G401.6 (cell line): ENCODE measurements around the gene TOP3A.
"Not testable (repeated sequence)": the region's sequence is repeated elsewhere in the genome, so short reads cannot be mapped to it uniquely, and the experiment has no call there.

Source experiments
- FAIRE-seq: peaks from 2 replicates; lab custom pipeline; 2012; peaks lifted over from hg19 to GRCh38; lab: Jason Lieb, UNC

The TOP3A gene, protein sequence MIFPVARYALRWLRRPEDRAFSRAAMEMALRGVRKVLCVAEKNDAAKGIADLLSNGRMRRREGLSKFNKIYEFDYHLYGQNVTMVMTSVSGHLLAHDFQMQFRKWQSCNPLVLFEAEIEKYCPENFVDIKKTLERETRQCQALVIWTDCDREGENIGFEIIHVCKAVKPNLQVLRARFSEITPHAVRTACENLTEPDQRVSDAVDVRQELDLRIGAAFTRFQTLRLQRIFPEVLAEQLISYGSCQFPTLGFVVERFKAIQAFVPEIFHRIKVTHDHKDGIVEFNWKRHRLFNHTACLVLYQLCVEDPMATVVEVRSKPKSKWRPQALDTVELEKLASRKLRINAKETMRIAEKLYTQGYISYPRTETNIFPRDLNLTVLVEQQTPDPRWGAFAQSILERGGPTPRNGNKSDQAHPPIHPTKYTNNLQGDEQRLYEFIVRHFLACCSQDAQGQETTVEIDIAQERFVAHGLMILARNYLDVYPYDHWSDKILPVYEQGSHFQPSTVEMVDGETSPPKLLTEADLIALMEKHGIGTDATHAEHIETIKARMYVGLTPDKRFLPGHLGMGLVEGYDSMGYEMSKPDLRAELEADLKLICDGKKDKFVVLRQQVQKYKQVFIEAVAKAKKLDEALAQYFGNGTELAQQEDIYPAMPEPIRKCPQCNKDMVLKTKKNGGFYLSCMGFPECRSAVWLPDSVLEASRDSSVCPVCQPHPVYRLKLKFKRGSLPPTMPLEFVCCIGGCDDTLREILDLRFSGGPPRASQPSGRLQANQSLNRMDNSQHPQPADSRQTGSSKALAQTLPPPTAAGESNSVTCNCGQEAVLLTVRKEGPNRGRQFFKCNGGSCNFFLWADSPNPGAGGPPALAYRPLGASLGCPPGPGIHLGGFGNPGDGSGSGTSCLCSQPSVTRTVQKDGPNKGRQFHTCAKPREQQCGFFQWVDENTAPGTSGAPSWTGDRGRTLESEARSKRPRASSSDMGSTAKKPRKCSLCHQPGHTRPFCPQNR

DNA sequence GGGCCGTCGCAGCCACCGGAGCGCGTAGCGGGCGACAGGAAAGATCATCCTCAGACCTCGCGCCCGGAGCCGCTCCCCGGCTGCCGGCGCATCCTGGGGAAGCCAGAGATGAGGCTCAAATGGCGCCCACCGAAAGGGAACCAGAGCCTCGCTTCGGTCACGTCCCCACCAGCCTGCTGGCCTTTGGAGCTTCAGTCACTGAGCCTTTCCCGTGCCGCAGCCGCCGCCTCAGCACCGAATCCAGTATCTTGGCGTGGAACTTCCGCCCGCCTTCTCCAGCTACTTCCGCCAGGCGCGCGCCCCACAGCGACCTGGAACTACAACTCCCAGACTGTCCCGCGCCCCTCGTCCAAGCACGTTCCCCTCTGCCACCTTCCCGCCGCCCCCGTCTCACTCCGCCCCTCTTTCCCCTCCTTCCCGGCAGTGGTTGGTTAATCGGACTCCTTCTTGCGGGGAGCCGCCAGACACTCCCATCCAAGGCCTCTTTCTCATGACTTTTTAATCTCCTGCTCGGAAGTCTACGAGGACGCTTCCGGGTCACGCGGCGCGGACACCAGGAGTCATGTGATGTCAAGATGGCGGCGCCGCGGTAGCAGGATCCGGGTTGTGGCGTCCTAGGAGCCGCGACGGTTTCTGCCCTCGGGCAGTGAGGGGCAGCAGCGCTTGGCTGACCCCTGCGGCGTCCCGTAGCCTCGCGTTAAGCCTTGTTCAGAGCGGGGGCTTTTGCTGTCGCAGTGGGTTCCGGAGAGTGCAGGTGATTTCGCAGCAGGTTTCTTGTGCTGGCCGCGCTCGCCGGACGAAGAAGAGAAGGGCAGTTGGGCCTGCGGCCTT is at the start of gene TOP3A, which contains the start of gene SMCR8:
TSS of gene TOP3A (minus strand) at position 264 of the 831 bp plus-strand sequence. CDS start at position 48, 216 bp downstream.
TSS of gene SMCR8 (plus strand) at position 563 of the 831 bp plus-strand sequence. CDS start 497 bp downstream, outside the sequence.
- peak; percentile 98 for FAIRE-seq

- FAIRE-seq = no peak
These were observed 49.4 kb upstream of the TOP3A start for GRCh38 chr17:18364166-18364565.

DNA sequence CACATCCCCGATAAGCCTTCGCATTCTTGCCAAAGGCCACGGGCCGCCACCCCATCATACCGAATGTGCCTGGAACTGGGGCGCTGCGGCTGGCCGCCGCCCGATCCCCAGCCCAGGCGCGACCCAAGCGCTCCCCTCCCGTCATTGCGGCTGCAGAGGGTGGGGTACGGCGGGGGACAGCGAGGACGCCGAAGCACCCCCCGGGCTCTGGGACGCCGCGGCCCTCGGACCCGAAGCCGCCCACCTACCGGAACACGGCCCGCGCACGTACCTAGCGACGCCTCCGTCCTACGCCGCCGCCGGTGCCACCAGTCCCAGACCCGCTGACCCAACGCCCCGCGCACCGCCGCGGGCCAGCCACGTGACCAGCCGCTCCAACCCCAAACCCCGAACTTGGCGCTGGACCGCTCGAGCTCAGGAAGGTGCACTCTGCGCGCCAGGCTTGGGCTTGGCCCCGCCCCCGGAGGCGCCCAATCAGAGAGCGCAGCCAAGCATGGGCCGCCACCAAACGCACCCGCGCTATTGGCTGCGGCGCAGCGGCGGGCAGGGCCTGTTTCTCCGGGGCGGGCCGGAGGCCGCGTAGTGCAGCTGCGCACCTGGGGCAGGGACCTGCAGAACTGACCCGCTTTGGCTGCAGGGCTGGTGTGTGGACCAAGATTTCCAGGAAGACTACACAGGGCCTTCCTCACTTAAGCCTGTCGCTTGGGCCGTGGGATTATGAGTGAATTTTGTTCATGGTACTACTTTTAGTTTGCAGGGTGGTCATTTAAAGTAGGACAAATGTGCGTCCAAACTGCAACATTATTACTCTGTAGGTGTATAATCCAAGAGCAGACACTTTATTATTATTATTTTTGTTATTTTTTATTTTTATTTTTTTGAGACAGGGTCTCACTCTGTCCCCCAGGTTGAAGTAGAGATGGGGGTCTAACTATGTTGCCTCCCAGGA is 48.6 kb upstream of the TOP3A start, which contains the start of gene SHMT1:
TSS of gene SHMT1 (minus strand) at position 450 of the 949 bp plus-strand sequence. CDS start 7,569 bp downstream, outside the sequence.
- FAIRE-seq = peak; percentile 94

DNA sequence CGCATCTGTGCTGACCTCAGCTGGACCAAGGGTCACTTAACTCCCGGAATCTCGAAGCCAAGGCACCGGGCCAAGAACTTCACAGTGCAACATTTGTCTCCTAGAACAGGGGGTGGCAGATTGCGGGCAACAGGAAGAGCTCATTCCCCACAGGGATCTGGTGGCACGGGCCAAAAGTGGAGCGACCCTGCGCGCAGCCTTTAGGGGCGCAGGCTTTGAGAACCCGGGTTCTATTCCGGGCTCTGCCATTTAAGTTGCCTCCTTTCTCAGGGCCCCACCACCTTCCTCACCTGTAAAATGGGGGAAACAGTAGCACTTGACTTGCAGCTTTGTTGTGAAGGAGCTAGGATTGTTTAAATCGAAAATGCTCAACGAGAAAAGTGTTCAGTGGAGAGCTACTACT is 47.9 kb upstream of the TOP3A start:
- no peak for FAIRE-seq

GRCh38 chr17:18361837-18362697 is 47.3 kb upstream of the TOP3A start:
- no peak for FAIRE-seq

DNA sequence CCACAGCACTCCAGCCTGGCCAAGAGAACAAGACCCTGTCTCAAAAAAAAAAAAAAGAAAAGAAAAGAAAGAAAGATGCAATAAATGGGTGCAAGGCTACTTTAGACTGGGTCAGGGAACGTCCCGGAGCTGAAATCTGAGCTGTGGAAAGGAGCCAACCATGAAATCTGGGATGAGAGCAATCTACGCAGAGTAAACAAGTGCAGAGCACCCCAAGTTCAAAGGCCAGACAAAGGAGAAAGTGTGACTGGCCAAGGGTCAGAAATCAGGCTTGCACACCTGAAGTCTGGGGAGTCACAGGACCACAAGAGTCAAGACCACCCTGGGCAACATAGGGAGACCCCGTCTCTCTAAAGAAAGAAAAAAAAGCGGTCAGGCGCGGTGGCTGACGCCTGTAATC is 45.7 kb upstream of the TOP3A start:
- no peak for FAIRE-seq

DNA sequence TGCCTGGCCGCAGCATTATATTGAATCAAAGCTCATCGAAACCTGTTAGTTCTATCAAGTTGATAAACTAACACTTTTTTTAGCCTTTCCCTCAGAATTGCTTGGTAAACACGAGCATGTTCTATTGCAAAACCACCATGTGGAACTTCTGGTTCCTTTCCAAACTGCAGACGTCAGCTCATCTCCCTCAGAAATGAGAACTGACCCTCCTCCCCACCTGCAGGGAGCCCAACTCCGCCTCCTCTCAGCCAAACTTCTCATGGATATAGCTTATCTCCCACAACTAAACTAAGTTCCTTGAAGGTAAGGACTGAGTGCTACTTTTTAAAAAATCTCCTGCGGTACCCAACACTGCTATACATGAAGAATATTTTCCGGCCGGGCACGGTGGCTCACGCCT is 41.8 kb upstream of the TOP3A start:
- FAIRE-seq = no peak

DNA sequence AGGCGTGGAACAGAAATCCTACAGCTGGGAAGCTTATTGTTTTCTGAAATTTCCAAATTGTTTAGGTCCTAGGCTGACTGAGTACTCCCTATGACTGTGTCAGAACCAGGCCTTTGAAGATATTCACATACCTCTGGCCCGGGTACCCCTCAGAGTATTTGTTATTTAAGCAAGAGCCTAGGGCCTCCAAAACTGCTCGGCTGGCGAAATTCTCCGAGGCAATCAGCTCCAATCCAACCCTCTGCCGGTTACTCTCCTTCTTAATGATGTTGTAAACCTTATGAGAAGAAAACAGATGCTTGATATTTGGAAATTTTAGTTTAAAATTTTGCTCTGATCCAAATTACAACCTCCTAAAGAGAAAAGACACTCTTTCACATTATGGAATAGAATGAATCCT is 38.7 kb upstream of the TOP3A start:
- no peak for FAIRE-seq

DNA sequence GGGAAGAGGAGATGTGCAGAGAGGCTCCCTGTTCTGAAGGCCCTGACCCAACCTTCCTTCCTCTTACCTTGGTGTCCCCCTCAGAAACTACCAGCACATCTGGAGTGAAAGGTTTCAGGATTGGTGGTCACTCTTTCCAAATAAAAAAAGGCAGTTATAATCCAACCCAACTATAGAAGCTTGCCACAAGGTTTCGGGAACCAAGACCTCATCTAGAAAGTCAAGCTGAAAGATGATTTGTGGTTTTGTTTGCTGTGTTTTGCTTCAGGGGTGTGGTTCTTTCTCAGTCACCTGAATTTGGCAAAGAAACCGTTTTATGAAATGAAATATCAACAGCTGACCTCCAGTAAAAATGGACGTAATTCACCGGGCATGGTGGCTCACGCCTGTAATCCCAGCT is 29.2 kb upstream of the TOP3A start:
- no peak for FAIRE-seq

DNA sequence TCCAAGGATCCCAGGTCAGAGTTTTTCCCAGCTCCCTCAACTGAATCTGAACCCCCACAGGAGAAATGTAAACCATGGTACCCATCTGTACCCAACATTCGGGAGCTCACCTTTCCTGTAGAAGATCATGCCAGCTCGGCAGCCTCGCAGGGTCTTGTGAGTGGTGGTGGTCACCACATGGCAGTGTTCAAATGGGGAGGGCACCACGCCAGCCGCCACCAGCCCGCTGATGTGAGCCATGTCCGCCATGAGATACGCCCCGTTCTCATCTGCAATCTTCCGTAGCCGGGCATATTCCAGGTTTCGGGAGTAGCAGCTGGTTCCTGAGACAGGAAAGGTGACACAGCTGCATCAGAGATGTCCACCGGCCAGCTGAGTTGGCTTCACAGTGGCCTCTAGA is 25.1 kb upstream of the TOP3A start:
- FAIRE-seq = no peak

GRCh38 chr17:18338158-18338557 is 23.4 kb upstream of the TOP3A start:
- FAIRE-seq = not testable (repeated sequence)

- FAIRE-seq = no peak
These were observed 18.2 kb upstream of the TOP3A start for GRCh38 chr17:18332909-18333489.

GRCh38 chr17:18331879-18332278 is 17.1 kb upstream of the TOP3A start:
- FAIRE-seq = no peak

GRCh38 chr17:18328643-18329204 is 13.9 kb upstream of the TOP3A start:
- FAIRE-seq = no peak

- no peak for FAIRE-seq
These were observed 12.8 kb upstream of the TOP3A start for GRCh38 chr17:18327556-18327955.

GRCh38 chr17:18327093-18327492 is 12.3 kb upstream of the TOP3A start:
- no peak for FAIRE-seq

GRCh38 chr17:18326572-18326971 is 11.8 kb upstream of the TOP3A start:
- FAIRE-seq = no peak

DNA sequence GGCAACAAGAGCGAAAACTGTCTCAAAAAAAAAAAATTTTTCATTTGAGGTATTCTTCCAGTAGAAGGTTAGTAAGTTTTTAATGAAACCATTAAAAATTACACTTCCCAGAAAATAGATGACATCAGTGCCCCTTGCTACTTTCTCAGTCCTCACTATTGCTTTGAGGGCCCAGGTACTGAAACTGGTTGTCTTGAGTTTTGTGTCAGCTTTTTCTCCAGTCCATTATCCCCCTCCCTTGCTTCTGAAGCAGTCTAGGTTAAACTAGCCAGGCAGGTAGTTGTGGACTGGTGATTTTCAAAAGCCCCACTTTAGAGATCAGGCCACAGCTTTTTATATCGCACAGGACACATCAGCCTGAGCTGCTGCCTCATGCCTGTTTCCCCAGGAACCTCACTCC is 11.2 kb upstream of the TOP3A start:
- no peak for FAIRE-seq
